22Rv1 (cell line): ENCODE results near the gene SMURF2.

ENCODE experiments used
- H3K27ac ChIP-seq: fragments of 450-650 bp; 2 replicates; pipeline ENCODE4 v1.5.1; 2017
- CTCF ChIP-seq: fragments of 450-650 bp; IDR thresholded peaks from 2 replicates; pipeline ENCODE4 v1.5.1; 2017; ENCODE audit warnings: mild to moderate bottlenecking
- ZFX ChIP-seq: fragments of 450-650 bp; IDR thresholded peaks from 2 replicates; pipeline ENCODE4 v1.6.1; 2017; ENCODE audit warnings: antibody characterized with exemption, borderline replicate concordance

SMURF2 gene

GRCh38 chr17:64496348-64496785 is 165.7 kb downstream of the SMURF2 start:
- H3K27ac ChIP-seq, result peak overlapping the region; percentile 92
- TF ChIP-seq CTCF (no peak), ZFX (no peak)
